HG02763 (cell line): ENCODE measurements around the gene FHL3.
A peak's percentile ranks its signal among the peaks of the same experiment; 100 is the strongest.
"Not testable (repeated sequence)": the region's sequence is repeated elsewhere in the genome, so short reads cannot be mapped to it uniquely, and the experiment has no call there.

Experiments used
- ATAC-seq: cut with Tn5 transposase; IDR thresholded peaks from one replicate; pipeline ENCODE4 v1.9.1; 2021; ENCODE audit warnings: mild to moderate bottlenecking, moderate library complexity; ENCODE audit not compliant: unreplicated experiment

The FHL3 gene

DNA sequence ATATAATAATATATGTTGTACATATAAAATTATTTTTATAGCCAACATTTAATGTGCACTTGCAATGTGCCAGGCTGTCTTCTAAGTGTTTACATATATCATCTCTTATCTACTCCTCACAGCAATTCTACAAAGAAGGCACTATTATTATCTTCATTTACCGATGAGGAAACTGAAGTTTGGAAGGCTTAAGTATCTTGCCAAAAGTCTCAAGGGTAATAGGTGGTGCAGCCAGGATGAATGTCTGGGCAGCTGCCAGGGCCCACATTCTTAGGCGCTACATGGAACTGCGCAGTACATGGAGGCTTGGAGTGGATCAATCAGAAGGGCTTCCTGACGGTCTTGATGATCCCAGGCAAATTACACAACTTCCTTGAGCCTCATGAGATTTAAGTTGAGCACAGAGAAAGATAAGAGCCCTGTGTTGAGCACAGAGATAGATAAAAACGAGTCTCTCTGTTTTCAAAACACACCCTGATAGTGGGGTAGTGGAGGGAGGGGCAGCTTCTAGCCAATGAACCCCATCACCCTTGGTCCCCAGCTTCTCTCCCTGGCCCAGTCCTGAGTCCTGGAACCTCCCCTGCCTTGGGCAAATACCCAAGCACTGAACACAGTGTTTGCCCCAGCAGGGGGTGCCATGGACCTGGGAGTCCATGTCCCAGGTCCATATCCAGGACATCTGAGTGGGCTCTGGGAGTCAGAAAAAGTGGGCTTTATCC lies 32.1 kb upstream of the FHL3 start:
- ATAC-seq, result no peak

GRCh38 chr1:38034871-38035270 lies 29.6 kb upstream of the FHL3 start:
- no peak for ATAC-seq

- not testable (repeated sequence) for ATAC-seq
Measured at GRCh38 chr1:38032992-38033391, 27.7 kb upstream of the FHL3 start.

- ATAC-seq, result no peak
Measured at GRCh38 chr1:38031513-38031866, 26.2 kb upstream of the FHL3 start.

DNA sequence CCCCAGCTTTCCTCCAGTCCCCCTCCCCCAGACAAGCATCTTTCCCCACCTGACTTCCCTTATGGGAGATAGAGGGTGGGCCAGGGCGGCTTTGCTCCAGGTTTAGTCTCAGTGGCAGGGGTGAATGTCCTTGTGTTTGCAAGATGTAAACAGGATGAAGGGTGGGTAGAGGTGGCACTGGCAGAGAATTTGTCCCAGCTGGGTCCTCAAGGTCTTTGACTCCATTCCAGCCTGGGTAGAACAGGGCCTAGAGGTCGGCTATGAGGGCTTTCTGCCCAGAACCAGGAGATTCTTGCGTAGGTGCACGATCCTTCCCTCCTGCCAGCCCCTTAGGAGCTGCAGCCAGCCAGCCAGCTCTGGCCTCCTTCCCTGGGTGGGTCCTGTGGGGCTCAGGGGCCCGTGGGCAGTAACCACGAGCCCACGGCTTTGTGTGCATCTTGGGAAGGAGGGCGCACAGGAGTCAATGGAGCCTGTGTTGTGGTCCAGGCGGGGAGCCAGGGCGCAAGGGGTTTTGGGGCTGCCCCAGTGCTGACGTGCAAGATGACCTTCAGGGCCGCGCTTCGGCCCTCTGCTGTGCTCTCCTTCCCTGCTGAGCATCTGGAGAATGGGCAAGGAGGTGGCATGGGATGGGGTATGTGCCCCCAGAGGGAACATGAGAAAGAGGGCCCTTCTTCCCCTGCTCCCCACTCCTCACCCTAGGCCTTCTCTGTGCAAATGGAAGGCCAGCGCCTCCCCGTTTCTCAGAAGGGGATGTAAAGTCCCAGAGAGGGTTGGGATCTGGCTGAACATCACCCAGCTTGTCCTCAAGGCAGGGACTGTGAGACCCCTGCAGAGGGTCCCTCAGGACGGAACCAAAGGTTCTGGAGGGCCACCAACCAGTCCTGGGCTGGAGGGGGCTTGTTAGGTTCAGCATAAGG lies 25.5 kb upstream of the FHL3 start:
- no peak for ATAC-seq

DNA sequence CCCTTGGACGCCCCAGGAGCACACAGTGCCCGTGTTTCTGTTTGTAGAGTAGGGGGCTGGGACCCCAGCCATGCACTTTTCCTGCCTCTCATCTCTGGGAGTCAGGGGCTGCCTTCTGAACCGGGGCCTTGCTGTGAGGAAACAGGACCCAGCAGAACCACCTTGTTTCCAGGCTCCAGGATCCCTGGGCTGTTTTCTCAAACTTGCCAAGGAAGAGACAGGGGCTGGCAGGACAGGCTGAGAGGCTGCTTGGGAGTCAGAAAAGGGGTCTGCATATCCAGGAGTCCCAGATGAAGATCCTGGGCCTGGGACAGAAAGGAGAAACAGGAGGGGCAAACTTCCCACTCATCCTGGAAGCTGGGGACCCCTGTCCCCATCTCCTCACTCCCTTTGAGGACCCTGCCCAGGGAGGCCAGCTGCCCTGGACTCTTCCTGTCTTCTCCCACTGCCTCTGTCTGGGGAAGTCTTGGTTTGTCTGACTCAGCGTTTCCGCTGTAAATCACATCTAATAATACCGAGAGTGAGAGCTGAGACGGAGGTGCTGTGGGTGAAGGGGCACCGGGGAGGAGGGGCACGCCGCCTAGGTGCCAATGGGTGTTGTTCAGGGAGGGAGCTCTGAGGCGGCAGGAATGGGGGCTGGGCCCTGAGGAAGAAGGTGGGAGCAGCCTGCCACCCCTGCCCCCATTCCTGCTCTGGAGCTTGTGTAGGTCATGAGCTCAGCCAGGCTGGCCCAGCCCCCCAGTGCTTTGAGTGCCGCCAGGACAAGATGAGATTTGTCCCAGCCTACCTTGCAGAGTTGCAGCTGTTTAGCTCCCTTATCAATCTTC lies 24.6 kb upstream of the FHL3 start:
- peak; percentile 41 for ATAC-seq

- no peak for ATAC-seq
Measured at GRCh38 chr1:38029081-38029681, 23.9 kb upstream of the FHL3 start.

GRCh38 chr1:38028671-38029070 lies 23.4 kb upstream of the FHL3 start:
- no peak for ATAC-seq

DNA sequence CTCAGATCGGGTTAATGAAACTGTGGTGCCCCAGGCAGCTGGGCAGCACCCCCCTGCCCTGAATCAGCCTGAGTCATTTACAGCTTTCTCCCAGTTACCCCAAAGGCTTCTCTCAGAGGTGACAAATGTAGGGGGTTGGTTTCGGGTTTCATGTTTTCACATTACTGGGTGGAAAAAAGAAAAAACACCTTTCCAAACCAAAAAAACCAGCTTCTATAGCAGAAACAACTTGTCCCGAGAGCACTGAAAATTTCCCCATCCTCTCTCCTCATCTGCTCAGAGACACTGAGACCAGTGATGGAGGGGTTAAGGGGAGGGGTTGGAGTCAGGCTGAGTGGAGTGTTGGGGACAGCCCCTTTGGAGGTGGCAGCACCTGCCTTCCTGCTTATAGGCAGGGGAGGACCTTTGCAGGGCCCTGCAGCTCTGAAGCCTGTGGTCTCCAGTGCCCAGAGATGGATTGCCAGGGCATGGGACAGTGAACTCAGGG lies 22.8 kb upstream of the FHL3 start:
- ATAC-seq, result peak; percentile 69

DNA sequence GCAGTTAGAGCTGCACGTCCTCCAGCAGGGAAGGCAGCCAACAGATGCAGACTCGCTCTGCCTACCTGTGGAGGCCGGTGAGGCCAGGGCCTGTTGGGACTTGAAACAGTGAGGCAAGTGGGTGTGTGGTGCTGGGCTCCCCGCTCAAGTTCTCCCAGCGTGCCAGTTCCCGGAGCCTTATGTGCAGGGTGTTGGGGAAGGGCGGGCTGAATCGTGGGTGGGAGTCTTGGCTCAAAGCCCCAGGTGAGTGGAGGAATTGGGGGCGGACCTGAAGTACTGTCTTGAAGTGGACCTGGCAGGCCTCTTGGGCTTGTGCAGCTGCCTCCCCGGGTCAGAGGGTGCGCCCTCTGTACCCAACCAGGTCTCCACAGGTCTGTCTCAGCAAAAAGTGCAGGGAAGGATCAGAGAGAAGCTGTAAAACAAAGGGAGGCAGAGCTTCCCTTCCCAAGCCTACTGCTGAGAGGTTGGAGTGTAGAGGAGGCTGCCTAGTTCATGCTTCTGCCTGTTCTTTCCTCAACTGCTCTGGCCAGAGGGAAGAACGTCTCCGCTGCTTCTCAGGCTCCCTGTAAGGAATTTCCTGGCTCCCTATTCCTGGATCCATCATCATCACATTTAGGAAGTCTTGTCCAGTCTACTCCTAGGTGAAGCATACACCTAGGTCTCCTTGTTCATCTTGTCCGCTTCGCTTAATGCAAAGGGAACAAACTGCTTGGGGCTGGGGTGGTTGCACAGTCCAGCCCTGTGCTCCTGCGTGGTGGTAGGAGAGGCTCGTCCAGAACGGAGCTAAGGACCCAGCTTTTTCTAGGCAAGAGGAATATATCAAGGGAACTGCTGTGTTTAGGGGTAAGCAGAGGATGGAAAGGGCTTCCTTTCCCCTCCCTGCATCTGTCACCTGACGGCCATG lies 22.1 kb upstream of the FHL3 start:
- ATAC-seq, result no peak

- ATAC-seq, result no peak
Measured at GRCh38 chr1:38026592-38027200, 21.4 kb upstream of the FHL3 start.

DNA sequence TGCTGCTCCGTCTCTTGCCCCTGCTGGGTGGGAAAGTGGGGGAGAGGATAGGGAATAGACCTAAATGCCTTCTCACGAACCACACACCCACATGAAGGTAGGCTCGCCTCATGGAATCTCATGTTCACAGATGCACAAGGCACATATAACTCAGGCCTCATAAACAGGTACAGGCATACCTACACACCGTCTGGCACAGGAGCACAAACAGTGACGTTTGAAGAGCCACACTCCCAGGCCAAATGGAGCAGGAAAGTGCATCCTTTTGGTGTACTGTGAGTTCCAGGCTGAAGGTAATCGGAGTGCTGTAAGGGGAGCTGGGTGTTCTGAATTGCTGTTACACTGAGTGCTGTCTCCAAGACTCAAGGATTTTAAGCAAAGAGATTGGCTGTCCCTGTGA lies 20.4 kb upstream of the FHL3 start:
- ATAC-seq, result no peak

DNA sequence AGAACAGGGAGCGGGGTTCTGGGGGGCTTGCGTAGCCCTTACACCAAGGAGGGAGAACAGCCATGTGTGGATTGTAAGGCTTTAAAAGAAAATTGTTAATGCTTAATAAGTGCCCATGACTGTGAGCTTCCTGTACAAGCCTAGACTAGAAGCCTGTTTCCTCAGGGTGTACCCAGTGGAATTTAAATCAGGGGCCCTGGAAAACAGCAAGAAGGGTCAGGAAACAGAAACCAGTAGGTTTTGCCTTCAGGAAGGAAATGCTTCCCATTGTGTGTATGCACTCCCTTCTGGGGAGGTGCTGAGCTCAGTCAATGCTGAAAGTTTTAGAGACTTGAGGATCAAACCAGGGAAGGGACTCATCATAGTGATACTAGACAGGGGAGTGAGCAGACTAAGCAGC lies 19.9 kb upstream of the FHL3 start:
- ATAC-seq, result no peak

DNA sequence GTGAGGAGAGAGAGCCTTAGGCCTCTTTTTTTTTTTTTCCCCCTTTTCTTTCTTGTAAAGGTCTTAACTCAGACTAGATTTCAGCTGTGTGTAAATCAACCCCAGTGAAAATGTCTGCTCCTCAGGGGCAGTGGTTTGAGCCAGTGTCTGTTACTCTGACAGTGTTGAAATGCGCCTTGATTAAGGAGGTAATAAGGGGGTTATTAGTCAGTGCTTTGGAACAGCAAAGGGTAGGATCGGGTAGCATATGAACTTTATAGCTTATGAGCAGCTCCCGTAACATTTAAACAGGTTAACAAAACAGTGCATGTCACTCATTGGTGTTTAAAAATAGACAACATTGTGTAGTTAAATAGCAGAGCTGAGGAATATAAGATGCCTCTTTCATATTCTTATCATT lies 17.5 kb upstream of the FHL3 start:
- no peak for ATAC-seq

DNA sequence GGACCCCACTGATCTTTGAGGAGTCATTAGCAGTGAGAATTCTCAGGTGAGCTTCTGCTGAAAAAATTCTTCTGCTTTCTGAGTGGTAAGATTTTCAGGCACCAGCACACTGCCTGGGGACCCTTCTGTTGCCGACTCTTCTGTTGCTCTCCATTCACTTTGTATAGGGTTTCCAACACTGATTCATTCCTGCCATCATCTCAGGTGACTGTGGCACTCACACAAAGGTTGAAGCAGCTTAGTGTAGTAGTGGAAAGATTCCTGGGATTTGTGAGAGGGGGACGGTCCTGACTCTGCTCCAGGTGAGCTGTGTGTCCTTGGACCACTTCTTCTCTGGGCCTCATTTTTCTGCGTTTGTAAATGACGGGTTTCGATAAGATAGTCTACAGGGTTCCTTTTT lies 16.7 kb upstream of the FHL3 start:
- no peak for ATAC-seq

DNA sequence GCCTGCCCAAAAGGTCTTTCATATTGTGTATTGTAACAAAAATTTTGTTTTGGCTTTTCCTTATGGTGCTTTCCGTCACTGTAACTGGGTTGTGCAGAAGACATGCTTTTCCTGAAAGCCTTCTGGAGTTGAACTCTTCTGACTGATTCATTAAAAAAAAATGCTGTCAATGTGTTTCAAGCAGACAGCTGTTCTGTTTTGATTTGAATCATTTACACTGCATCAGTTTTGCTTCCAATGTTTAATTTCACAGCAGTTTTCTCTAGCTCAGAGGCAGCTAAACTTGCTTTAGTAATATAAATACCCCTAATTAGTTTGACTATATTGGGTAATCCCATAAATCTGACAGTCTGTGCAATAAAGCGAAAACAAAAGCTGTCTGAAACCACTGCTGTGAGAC lies 15.1 kb upstream of the FHL3 start:
- ATAC-seq, result no peak

DNA sequence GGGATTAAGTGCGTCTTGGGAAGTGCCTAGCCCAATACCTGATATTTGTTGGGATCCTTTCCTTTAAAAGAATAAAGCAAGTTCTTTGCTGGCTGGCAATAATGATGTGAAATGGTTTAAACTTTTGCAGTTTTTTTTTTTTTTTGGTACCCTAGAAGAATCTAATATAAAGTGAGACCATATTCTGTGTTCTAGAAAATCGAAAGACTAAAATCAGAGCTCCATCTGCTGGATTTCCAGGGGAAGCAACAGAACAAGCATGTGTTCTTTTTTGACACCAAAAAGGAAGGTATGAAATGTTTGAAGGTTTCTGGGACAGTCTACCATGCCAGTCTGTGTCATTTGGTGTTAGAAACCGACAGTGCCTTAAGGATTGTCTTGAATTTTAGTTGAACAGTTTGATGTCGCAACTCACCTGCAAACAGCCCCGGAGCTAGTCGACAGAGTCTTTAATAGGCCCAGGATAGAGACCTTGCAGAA lies 13.6 kb upstream of the FHL3 start:
- ATAC-seq, result no peak

DNA sequence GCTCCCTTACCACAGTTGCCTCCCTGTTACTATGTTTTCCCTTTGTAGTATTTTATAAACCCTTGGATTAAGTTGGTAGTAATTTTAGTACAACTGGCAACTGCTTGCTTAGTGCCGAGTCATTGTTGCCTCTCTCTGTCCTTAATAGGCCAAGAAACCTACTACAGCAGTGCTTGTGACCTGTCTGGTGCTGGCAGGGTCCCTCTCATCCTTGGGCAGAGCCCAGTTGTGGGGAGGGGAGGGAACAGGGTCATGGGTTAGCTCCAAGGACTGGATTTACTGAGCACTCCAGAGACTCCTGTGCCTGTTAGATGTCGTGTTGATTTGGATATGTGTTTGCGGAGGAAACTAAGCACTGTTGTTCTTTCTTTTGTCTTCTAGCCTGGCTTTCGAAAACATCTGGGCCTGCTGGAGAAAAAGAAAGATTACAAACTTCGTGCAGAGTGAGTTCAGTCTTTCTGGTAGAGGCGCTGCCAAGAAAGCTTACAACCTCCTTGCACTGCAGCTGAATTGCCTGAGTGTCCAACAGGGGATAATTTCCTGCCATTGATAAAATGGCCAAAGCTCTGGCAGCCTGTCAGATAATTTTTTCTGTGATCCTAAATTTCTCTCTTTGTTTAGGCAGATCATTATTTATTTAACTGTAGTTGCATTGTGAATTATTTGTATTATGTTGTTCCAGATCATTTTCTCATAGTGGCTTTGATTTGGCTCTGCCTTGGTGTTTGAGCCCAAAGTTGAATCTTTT lies 10.8 kb upstream of the FHL3 start:
- ATAC-seq, result no peak
